DND-41 (cell line): ENCODE measurements around the gene C5AR2.
A peak's percentile ranks its signal among the peaks of the same experiment; 100 is the strongest.

Experiments used
- EZH2 ChIP-seq: IDR thresholded peaks from 3 replicates; pipeline ENCODE4 v1.6.1; 2012; ENCODE audit warnings: borderline replicate concordance, low read depth, mild to moderate bottlenecking, moderate library complexity, low read length, inconsistent platforms; ENCODE audit not compliant: severe bottlenecking
- TF ChIP-seq, protein P1 (sequence below): IDR thresholded peaks from 2 replicates; pipeline ENCODE4 v1.5.1; 2012; ENCODE audit warnings: borderline replicate concordance, low read length, moderate library complexity, mild to moderate bottlenecking; ENCODE audit not compliant: poor library complexity, severe bottlenecking; ENCODE audit errors: extremely low read depth

DNA sequence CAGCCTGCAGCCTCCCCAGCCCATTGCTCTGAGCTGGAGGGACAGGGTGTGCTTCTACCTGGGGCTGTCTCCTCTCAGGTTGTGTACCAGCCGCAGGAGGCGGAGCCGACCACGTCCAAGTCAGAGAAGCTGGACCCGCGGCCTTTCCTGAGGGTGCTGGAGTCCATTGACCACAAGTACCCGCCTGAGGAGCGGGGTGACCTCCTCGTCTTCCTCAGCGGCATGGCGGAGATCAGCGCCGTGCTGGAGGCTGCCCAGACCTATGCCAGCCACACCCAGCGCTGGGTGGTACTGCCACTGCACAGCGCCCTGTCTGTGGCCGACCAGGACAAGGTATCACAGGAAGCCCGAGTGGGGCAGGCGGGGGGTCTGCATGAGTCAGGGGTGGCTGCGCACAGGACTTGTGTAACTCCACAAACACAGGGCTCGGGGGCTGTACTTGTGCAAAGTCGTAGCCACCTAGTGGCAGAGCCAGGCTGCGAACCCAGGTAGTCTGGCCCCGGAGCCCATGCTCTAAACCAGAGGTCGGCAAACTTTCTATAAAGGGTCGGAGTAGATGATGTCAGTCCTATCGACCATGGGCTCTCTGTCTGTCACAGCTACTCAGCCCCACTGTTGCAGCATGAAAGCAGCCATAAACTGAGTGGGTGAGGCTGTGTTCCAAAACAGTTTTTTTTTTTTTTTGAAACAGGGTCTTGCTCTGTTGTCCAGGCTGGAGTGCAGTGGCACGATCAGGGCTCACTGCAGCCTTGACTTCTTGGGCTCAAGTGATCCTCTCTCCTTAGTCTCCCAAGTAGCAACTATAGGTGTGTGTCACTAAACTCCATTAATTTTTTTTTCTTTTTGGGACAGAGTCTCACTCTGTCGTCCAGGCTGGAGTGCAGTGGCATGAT is 26.1 kb downstream of the C5AR2 start:
- TF ChIP-seq, protein P1, sequence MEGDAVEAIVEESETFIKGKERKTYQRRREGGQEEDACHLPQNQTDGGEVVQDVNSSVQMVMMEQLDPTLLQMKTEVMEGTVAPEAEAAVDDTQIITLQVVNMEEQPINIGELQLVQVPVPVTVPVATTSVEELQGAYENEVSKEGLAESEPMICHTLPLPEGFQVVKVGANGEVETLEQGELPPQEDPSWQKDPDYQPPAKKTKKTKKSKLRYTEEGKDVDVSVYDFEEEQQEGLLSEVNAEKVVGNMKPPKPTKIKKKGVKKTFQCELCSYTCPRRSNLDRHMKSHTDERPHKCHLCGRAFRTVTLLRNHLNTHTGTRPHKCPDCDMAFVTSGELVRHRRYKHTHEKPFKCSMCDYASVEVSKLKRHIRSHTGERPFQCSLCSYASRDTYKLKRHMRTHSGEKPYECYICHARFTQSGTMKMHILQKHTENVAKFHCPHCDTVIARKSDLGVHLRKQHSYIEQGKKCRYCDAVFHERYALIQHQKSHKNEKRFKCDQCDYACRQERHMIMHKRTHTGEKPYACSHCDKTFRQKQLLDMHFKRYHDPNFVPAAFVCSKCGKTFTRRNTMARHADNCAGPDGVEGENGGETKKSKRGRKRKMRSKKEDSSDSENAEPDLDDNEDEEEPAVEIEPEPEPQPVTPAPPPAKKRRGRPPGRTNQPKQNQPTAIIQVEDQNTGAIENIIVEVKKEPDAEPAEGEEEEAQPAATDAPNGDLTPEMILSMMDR = peak; percentile 48
- TF ChIP-seq EZH2 = no peak
